ENCODE results near the gene ZBED1.
"Not testable (repeated sequence)": the region's sequence is repeated elsewhere in the genome, so short reads cannot be mapped to it uniquely, and the experiment has no call there.

The ZBED1 gene

DNA sequence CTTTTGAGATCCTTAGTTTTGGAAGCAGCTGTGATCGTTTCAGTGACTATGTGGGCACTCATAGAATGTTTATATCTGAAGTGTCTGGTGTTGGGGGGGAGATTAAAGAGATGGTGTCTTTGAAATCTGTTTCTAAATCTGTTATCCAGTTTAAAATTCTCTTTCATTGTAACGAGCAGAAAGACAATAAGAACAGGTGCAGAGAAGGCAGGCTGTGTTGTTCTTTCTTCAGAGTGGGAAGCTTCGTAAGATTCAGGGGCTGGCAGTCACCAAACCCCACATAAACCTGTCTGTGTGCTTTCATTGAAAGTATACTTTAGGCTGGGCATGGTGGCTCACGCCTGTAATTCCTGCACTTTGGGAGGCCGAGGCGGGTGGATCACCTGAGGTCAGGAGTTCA lies 16.3 kb upstream of the ZBED1 start:
- DNase-seq = no peak

DNA sequence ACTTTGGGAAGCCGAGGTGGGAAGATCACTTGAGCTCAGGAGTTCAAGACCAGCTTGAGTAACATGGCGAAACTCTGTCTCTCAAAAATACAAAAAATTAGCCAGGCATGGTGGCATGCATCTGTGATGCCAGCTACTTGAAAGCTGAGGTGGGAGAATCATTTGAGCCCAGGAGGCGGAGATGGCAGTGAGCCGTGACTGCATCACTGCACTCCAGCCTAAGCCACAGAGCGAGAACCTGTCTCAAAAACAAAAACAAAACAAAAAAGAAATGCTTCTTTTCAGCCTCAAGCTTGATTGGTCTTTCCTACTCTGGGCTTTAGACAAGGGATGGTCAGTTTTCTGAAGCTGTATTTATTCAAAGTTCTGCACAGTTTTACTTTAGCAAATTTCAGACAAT lies 15.8 kb upstream of the ZBED1 start:
- no peak for DNase-seq

DNA sequence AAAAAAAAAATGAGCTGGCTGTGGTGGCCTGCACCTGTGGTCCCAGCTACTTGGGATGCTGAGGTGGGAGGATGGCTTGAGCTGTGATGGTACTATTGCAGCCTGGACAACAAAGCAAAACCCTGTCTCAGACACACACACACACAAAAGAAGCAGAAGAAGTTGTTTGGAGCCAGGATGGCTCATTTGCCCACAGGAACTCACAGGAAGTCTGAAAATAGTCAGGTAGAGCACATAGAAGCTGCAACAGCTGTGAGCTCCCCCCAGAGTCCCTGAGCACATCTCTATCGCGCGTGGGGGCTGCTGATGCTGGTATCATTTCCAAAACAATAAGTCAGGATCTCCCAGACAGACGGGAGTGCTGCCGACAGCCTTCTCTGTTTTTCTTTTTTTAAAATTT lies 13.4 kb upstream of the ZBED1 start:
- no peak for DNase-seq

DNA sequence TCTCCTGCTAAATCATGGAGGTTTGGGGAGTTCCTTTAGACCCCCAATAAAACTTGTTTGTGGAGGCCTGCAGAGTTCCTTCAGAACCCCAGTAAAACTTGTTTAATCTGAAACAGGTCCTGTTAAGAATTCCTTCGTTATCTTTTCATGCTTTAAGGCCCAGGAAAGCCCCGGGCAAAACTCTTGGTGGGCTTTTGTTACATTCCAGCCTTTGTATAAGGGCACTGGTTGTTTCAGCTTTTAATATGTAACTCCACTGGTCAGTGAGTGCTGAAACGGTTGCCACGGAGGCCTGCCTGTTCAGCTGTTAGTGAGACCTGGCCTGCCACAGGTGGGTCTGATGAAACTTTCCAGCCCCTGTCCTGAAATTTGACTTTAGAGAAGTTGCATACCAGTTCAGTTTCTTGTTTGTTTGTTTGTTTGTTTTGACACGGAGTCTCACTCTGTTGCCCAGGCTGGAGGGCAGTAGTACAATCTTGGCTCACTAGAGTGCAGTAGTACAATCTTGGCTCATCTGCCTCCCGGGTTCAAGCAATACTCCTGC lies 12.4 kb upstream of the ZBED1 start:
- no peak for DNase-seq

DNA sequence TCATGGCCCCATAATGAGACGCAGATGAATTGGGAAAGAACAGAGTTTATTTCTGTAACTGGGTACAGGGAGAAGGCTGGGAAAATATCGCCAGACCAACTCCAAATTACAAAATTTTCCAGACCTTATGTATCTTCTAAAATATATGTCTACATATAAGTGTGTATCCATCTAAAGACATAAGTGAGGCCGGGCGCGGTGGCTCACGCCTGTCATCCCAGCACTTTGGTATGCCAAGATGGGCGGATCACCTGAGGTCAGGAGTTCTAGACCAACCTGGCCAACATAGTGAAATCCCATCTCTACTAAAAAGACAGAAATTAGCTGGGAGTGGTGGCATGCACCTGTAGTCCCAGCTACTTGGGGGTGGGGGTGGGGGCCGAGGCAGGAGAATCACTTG lies 11.7 kb upstream of the ZBED1 start:
- DNase-seq = no peak

DNA sequence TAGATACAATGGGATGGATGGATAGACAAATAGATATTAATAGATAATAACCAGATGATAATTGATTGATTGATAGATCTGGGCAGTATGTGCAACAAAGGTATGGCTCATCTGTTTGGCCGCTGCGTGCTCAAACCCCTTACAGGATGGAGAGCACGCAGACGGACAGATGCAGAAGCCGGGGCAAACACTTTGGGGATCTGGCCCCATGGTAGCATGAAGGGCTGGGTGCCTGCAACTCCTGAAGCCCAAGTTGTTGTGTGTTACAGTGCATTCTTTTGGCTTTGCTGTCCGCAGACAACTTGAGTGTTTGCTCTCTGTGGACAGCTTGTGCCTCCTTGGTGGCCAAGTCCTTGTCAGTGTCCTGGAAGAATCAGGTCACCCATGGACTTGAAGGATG lies 10.6 kb upstream of the ZBED1 start:
- DNase-seq = no peak

DNA sequence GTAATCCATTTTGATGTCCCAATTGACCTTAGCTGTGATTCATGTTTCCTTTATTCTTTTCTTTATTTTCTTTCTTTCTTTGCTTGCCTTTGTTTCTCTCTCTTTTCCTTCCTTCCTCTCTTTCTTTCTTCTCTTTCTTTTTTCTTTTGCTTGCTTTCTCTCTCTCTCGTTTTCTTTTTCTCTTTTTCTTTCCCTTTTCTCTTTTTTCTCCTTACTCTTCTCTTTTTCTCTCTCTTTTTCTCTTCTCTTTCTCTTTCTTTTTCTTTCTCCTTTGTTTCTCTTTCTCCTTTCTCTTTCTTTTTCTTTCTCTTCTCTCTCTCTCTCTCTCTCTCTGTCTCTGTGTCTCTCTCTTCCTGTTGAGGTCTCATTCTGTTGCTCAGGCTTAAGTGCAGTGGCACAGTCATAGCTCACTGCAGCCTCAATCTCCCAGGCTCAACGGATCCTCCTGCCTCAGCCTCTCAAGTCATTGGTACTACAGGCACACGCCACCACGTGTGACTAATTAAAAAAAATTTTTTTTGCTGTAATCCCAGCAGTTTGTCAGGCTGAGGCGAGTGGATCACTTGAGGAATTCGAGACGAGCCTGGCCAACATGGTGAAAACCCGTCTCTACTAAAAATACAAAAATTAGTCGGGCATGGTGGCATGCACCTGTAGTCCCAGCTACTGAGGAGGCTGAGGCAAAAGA lies 8.0 kb upstream of the ZBED1 start:
- no peak for DNase-seq

DNA sequence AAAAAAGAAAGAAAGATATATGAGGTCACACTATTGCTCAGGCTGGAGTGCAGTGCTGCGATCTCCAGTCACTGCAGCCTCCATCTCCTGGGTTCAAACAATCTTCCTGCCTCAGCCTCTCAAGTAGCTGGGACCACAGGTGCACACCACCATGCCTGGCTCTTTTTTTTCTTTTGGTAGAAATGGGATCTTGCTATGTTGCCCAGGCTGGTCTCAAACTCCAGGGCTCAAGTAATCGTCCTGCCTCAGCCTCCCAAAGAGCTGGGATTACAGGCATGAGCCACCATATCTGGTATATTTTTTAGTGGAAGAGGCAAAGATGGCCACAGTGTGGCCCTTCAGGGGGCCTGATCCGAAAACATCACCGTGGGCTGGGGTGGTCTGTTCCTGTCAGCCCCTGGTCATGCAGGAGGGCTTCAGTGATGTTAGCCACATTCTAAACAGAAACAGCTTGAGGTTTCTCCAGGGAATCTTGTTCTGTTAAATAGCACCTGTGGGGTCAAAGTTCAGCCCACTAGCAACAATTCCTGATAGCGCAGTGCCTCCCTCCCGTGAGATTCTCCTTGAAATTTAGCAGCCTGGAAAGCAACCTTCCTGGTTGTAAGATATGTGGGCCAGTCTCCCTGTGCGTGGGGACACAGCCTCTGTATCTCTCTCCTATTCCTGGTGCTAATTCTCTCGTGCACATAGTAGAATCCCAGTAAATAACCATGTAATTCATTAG lies 7.3 kb upstream of the ZBED1 start:
- no peak for DNase-seq

DNA sequence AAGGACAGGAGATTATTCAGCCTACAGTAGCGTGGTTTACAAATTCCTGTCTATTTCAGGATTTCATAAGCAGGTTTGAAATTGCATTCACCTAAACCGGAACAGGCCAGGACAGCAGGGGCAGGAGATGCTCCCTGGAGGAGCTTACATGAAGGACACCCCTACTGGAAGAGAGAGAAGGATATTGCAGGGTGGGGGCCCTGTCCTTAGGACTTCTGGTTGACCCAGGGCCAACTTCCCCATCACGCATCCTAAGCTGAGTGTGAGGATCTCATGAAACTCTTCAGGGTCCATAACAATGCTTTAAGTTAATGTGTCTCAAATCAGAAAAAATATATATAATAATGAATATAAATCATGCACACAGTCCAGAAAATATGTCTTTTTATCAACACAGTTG lies 6.4 kb upstream of the ZBED1 start:
- no peak for DNase-seq

DNA sequence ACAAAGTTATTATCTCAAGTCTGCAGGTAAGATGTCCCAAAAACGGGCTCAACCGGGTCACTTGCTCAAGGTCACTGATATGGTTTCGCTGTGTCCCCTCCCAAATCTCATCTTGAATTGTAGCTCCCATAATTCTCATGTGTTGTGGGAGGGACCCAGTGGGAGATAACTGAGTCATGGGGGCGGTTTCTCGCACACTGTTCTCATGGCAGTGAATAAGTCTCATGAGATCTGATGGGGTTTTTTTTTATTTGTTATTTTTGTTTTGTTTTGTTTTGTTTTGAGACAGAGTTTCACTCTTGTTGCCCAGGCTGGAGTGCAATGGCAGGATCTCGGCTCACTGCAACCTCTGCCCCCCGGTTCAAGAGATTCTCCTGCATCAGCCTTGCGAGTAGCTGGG lies 4.6 kb upstream of the ZBED1 start:
- not testable (repeated sequence) for DNase-seq

DNA sequence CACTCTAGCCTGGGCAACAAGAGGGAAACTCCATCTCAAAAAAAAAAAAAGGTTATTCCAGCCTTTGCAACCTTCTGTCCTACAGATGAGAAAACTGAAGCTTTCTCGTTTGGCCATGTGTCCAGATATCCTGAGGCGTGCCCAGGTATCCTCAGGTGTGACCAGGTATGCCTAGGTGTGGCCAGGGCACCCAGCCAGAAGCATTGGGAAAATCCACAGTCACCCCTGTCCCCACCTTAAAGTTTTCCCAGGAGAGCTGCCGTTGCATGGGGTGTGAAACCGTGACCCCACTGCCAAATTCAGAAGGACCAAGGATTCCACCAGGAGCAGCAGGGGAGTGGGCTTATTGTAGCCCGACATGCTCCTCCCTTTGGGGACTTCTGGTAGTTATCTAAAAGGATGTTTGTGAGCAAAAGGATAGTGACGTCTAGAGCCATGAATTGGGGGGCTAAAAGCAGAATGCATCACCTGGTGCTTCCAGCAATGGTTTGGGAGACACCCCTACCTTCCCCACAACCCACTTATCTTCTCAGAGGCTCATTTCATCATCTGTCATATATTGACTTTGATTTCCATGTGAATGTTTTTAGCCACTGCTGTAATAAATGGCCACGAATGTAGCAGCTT lies 4.0 kb upstream of the ZBED1 start:
- no peak for DNase-seq

DNA sequence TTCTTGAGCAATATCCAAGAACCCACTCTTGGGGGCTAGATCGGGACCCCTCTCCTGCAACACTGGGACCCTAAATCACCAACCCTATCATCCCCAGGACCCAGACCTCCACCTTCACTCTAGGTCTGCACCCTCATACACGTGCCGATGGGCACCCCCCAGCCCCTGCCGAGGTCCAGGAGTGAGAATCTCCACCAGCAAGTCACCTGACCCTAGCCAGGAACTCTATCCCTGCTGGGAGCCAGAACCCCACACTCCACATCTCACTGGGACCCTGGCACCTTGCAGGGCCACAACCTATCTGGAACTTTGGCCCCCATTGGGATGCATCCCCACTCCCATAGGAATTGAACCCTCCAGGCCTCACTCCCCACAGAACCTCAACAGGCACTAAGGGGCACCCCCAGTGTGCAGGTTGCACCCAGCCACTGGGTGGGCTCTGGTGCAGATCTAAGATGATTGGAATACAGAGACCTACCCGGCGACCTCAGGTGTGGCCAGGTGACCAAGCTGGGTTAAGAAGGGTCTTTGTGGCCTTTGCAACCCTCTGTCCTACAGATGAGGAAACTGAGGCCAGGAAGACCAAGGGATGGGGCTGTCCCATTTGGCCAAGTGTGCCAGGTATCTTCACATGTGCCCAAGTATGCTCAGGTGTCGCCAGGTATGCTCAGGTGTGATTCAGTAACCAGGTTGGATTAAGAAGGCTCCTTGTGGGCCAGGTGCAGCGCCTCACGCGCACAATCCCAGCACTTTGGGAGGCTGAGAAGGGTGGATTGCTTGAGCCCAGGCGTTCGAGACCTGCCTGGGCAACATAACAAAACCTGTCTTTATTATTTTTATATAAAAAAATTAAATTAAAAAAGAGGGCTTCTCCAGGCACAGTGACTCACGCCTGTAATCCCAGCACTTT lies 3.1 kb upstream of the ZBED1 start:
- no peak for DNase-seq

DNA sequence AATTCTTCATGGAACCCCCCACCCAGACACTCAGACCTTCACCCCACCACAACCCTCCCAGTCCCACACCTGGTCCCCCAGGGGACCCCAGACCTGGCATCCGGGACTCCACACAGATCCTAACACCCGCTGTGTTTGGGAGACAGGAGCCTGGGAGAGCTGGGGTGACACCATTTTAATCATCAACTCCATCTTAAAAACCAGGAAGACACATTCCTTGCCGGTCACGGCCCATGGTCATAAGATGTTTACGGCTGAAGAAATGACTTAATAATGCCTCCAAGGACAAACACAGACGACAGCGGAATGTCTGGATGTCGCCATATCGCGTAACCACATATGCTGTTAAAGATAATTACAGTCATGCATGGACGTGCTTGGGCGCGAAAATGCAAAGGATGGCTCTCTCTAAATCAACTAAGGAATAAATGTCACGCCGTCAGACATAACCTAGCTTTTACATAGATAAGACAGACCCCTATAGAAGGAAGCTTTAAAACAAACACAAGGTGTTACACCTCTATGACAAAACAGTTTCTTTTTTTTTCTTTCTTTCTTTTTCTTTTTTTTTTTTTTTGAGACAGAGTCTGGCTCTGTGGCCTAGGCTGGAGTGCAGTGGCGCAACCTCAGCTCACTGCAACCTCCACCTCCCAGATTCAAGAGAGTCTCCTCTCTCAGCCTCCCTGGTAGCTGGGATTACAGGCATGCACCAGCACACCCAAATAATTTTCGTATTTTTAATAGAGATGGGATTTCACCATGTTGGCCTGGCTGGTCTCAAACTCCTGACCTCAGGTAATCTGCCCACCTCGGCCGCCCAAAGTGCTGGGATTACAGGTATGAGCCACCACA lies 2.1 kb upstream of the ZBED1 start:
- DNase-seq = no peak

DNA sequence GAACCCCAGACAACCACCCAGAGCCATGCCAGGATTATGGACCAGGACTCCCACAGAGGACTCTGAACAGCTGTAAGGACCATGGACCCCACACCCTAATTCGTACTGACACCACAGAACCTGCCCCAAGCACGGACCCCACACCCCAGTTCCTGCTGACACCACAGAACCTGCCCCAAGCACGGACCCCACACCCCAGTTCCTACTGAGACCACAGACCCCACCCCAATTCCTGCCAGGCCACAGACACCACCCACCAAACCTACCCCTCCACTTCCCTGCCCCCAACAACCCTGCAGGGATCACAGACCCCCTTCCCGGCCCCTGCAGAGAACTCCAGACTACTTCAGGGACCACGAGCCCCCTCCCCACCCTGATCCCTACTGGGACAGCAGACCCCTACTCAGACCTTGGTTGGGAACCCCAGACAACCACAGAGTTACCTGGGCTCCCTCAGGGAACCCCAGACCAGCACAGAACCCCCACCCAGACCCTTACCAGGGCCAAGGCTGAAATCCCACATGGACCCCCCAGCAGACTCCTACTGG lies 1.4 kb upstream of the ZBED1 start:
- DNase-seq = no peak

DNA sequence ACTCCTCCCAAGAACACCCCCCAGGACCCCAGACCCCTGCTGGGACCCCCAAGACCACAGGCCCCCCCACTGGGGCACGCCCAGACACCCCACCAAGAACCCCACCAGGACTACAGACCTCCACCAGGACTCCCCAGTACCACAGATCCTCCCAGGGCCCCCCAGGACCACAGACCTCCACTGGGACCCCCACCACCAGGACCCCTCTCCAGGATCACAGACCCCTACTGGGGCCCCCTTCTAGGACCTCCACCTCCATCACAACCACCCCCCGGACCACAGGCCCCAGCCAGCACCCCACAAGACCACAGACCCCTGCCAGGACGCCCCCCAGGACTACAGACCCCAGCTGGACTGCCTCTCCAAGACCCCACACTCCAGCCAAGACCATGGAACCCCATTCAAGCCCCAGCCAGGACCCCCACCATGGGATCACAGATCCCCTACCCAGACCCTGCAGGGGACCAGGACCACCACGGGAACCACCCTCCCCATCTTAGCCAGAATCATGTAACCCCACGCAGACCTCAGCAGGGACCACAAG lies 855 bp upstream of the ZBED1 start:
- DNase-seq = no peak

DNA sequence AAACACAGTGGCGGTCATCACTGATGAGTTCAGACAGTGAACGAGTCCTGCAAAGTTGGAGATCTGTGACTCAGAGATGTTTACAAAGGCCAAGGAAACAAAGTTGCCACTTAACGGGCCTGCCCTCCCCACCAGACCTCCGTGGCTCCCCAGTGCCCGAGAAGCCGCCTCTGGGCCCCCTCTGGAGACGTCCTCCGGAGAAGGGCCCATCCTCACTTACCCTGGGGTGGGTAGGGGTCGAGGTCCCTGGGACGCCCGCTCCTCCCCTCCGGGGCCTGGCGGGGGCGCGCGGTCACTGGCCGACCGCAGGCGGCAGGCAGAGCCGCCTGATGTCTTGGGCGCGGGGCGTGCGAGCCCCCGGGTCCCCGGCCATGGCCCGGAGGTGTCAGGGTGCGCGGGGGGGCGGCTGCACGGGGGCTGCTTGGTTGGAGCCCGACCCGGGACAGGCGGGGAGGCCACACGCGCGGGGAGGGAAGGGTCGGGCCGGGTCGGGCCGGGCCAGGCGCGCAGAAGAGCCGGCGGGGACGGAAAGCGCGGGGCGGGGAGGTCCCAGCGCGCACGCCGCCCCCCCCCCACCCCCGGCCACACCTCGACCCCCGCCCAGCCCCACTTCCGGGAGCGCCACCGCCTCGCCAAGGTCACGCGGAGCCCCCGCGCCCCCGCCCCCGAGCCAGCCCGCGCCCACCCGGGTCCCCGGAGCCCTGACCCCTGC lies 529 bp downstream of the ZBED1 start:
- peak; percentile 71 for DNase-seq

DNA sequence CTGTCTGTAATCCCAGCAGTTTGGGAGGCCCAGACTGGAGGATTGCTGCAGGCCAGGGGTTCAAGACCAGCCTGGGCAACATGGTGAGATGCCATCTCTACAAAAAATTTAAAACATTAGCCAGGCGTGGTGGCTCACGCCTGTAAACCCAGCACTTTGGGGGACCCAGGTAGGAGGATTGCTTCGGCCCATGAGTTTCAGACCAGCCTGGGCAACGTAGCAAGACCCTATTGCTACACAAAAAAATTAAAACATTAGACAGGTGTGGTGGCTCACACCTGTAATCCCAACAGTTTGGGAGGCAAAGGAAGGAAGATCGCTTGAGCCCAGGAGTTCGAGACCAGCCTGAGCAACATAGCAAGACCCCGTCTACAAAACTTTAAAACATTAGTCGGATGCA lies 1.3 kb downstream of the ZBED1 start:
- no peak for DNase-seq

DNA sequence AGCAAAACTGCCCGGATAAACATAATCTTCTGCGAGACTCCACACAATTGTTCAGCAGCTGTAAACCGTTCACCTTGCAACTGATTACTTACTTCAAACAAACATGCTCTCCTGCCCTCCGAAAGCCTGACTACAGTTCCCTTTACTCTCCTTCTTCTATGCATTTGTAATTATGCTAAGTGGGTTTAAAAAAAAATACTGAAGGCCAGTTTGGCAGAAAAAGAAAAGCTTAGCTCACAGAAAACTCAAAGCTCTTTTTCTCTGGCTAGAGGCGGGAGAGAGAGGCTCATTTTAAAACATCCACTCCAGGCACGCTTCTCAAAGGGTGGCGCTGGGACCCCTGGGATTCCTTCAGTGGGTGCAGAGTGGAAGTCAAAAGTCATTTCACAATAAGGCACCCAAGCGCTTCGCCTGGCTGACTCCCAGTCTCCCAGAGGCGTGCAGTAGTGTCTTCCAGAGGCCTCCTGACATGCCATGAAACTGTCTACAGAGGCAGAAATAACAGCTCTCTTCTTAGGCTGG lies 1.9 kb downstream of the ZBED1 start:
- DNase-seq = no peak

DNA sequence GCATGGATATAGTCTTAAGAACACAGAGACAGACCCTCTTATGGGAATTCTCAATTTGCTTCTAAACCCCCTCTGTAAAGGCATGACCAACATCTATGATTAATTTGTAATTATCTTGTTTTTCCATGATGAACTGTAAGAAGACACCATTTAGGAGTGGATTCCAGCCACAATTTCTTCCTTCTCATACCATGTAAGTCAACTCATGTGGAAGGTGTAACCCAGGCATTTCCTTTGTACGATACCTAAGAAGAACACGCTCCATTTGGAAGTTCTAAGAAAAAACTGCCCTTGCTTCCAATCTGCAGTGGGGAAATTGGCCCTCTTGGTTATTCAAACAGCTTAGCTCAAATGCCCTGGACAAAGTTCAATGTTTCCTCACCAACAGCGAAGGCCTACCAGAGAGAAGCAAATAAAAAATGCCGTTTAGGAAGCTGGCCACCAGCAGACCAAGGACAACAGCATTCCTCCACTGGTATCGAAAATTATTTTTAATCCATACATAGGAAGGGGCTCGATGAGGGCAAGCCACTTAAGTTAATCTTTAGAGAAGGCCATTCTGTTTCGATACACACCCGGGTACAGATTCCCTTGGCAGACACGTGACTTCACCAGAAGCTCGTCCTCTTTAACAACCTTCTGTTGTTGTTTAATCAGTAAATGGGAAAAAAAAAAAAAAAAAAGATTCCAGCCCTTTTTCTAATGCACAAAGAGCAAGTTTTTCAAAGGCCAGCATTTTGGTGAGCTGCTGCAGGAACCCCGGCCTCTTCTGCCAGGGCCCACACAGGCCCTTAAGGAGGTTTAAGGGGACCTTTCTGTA lies 2.6 kb downstream of the ZBED1 start:
- DNase-seq = no peak

DNA sequence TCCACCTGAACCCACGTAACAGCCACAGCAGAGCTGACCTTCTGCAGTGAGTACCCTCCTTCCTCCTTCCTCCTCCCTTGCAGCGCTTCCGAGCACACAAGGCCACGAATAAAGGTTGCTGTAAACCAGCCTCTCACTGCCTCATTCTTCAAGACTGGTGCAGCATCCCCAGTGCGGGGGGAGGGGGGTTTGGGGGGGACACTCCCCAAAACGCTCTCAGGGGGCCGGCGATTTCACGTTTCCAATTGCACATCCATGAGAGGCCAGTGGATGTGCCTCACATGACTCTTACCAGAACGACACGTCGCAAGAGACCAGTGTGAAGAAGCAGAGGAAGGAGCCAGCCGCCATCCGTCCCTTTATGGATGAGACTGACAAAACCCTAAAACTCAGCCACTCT lies 5.2 kb downstream of the ZBED1 start:
- DNase-seq = no peak

All from right forelimb (tissue), 1 donor.